Stimulated activated CD8-positive, alpha-beta memory T cell treated with anti-CD3 and anti-CD28 coated beads, Interleukin-4, amount 100 ng/mL, for 1 hour (primary cell): ENCODE results near the gene NIFK.
A peak's percentile ranks its signal among the peaks of the same experiment; 100 is the strongest.
"Not testable (repeated sequence)": the region's sequence is repeated elsewhere in the genome, so short reads cannot be mapped to it uniquely, and the experiment has no call there.

Experiments used
- DNase-seq, 2 donors: peaks; one replicate each; pipeline ENCODE4 v3.0.0-alpha.2; 2020; ENCODE audit warnings: low read depth in 2 of 2, low spot score in 1 of 2

NIFK gene

GRCh38 chr2:121734544-121734943, 2.1 kb downstream of the NIFK start:
- DNase-seq, result not testable (repeated sequence)

GRCh38 chr2:121731366-121731765, 5.3 kb downstream of the NIFK start:
- no peak for DNase-seq

GRCh38 chr2:121727950-121728349, 8.7 kb downstream of the NIFK start:
- no peak for DNase-seq

- DNase-seq, result no peak
These were observed 9.3 kb downstream of the NIFK start for GRCh38 chr2:121727332-121727731.

GRCh38 chr2:121723316-121723715, 13.4 kb downstream of the NIFK start:
- no peak for DNase-seq

GRCh38 chr2:121722479-121722878, 14.2 kb downstream of the NIFK start:
- no peak for DNase-seq

- DNase-seq, result no peak
These were observed 14.7 kb downstream of the NIFK start for GRCh38 chr2:121721926-121722325.

DNA sequence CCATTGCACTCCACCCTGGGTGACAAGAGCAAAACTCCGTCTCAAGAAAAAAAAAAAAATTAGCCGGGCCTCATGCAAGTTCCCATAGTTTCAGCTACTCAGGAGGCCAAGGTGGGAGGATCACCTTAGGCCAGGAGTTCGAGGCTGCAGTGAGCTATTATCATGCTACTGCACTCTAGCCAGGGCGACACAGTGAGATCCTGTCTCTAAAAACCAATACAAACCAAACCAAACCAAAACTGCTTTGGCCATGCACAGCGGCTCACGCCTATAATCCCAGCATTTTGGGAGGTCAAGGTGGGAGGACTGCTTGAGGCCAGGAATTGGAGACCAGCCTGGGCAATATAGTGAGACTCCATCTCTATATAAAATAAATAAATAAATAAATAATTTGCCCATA, 19.1 kb downstream of the NIFK start:
- DNase-seq, result no peak

GRCh38 chr2:121716126-121716525, 20.5 kb downstream of the NIFK start:
- no peak for DNase-seq

DNA sequence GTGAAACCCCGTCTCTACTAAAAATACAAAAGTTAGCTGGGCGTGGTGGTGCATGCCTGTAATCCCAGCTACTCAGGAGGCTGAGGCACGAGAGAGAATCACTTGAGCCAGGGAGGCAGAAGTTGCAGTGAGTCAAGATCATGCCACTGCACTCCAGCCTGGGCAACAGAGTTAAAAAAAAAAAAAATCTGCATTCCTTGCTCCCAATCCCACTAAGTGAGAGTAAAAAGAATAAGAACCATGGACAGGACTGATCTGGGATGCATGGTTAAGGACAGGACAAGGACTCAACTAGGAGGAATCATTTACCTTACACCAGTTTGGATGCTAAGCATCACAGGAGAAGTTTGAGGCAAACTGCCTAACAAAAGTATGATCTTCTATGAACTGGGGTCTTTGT, 25.2 kb downstream of the NIFK start:
- not testable (repeated sequence) for DNase-seq

DNA sequence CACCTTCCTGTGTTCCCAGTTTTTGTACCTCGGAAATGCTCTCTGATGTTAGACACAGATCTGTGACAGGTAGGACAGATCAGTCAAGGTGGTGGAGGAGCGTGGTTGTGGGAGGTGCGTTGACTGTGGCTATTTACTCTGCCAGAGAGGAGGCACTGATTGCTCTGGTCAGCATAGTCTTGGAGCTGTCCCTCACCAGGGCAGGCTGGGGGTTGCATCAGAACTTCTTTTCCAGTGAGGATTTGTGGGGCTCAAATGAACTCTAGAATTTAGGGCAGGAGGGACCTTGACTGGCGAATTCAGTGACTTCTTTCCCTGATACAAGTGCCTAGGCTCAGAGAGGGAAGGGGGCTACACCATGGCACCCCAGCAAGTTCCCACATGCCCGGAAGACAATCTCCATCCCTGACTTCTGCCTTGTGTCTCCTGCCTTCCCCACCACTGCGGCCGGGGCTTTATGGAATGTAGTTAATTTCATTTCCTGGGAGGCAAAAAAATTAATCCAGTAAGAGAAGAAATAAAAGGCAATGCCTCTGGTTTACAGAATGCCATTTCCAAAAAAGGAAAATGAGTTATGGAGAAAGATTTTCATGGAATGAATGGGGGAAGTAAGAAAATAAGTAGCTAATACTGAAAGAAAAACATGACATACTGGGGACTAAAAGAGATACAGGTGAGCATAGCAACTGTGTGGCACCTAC, 26.1 kb downstream of the NIFK start:
- no peak for DNase-seq

DNA sequence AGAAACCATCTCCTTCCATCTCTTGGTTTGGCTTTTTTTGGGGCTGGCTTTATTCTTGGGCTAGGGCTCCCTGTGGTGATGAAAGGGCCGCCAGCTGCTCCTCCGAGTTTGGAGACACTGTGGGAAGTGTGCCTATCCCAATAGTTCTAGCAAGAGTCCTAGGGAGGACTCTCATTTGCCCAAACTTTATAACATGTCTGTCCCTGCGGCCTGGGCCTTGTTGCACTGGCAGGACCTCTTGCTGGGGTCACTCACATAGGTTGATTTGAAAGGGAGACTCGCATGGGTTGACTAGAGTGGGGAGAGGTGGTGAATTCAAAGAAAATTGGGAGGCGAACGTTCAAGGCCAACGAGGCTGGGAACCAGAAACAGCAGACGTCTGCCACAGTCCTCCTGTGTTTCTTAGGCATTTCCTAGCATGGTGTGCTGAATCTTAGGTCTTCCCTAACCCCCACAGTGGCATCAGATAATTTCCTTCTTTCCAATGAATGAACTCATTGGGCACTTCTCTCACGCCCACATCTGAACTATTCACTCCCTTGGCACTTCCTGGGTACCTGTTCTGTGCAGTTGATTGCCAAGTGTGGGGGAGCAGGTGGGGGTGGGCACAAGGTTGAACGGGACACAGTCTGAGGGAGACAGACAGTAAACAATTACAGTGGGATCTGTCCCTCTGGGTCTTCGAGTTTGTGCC, 26.8 kb downstream of the NIFK start:
- DNase-seq, result no peak

- no peak for DNase-seq
These were observed 28.7 kb downstream of the NIFK start for GRCh38 chr2:121707920-121708361.

DNA sequence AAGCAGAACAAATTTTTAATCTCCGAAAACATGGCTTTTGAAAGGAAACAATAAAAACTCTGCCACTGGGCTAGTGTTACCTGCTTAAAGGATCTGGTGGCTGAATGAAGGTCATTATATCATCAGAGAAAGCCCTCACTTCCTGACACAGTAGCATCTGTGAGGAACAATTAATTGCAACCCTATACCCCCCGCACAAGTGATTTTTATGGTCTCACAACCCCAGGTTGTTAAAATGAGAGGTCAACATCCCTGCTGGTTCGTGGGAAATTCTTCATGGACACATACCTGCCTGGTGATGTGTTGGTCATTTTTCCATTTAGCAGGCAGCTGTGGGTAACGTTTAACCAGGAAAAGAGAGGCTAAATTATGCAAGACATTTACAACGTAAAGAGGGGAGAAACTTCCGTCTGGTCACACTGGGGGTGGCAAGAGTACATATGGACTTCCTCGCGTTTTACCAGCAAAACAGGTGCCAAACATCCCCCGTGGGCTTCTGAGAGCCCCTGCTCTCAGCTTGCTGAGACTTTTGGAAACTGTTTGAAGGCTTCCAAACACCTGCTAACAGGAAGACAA, 29.2 kb downstream of the NIFK start:
- DNase-seq, result no peak

DNA sequence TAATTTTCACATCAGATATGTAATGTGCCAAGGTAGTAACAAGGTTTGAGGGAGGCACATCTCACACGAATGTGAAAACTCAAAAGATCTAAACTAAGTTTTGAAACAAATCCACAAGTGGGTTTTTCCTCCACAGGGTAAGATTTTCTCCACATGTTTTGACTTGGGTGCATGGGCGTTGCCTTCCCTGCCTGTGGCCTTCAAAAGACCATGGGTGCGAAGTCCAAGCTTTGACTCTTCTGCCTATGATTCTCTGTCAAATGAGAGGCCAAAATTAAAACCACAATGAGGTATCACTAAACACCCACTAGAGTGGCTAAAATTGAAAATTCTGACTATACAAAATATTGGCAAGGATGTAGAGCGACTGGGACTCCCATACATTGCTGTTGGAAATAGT, 30.7 kb downstream of the NIFK start:
- no peak for DNase-seq

DNA sequence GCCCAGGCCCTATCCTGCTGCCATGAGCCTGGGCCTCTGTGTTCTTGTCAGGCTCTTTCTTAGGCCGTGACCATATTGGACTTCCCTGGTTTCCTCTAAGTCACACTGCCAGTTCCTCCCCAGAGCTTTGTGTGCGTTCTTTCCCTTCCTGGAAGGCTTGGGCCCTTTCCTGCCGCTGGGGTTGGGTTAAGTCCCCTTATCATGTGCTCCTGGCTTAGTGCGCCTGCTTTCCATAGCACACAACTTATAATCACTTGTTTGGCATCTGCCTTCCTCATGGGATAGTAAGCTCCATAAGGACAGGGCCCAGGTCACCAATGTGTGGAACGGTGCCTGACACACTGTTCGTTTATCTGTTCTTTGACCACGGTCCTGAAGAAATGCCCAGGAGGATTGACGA, 31.3 kb downstream of the NIFK start:
- DNase-seq, result no peak

- DNase-seq, result not testable (repeated sequence)
These were observed 34.9 kb downstream of the NIFK start for GRCh38 chr2:121701761-121702160.

GRCh38 chr2:121699421-121700333, 37.0 kb downstream of the NIFK start:
- peak; percentile 62 to 71 for DNase-seq

DNA sequence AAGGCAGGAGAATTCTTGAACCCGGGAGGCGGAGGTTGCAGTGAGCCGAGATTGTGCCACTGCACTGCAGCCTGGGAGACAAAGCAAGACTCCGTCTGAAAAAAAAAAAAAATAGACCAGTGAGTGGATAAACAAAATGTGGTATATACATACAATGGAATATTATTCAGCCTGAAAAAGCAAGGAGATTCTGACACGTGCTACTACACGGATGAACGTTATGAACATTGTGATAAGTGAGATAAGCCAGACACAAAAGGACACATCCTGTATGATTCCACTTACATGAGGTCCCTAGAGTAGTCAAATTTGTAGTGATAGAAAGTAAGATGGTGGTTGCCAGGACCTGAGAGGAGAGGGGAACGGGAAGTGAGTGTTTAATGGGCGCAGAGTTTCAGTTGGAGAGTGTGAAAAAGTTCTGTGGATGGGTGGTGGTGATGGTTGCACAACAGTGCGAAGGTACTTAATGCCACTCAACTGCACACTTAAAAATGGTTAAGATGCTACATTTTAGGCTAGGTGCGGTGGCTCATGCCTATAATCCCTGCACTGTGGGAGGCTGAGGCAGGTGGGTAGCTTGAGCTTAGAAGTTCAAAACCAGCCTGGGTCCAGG, 38.3 kb downstream of the NIFK start:
- no peak for DNase-seq

GRCh38 chr2:121697108-121697631, 39.5 kb downstream of the NIFK start:
- no peak for DNase-seq
